ENCODE data around the gene LRP1-AS. TPM values are rescaled to one million over a fixed set of nuclear protein-coding genes. Genes with fewer than 3 reads are reported as not detected.

Gene LRP1-AS
- total RNA-seq, 2 experiments from 2014 or later: not detected

- Mint-ChIP-seq H3K4me3 (no peak overlapping the region), H3K4me1 (ENCODE audit: low read depth) (no peaks in the 10 kb centered on the region), H3K9me3 (no peaks in the 10 kb centered on the region), H3K36me3 (ENCODE audit: low read depth) (no peaks in the 10 kb centered on the region), H3K27me3 (no peaks in the 10 kb centered on the region), H3K27ac (no peak overlapping the region)
- POLR2A ChIA-PET: no interaction called here
- no peak for ATAC-seq
- CTCF ChIA-PET: interaction anchor here (2.7 to 12.3 kb wide), 3 partner anchors 18 to 67 kb away, joined by 13 to 116 read pairs (median 21); no protein-coding TSS in a partner anchor
- intact Hi-C loops (cut with micrococcal nuclease): no loop called here
- no peak for DNase-seq
- TF ChIP-seq CTCF (IDR thresholded peaks at IDR 0.05): no peak
Measured at GRCh38 chr12:57190821-57191220, 43.4 kb upstream of the LRP1-AS start.

- CTCF ChIA-PET: interaction anchor here (2.7 to 12.3 kb wide), 3 partner anchors 17 to 66 kb away, joined by 13 to 116 read pairs (median 21); no protein-coding TSS in a partner anchor
- Mint-ChIP-seq H3K27ac (no peak overlapping the region), H3K36me3 (ENCODE audit: low read depth) (no peaks in the 10 kb centered on the region), H3K9me3 (no peaks in the 10 kb centered on the region), H3K27me3 (no peaks in the 10 kb centered on the region), H3K4me1 (ENCODE audit: low read depth) (no peaks in the 10 kb centered on the region), H3K4me3 (no peak overlapping the region)
- DNase-seq (no peak), ATAC-seq (no peak)
- no peak for TF ChIP-seq CTCF (IDR thresholded peaks at IDR 0.05)
- POLR2A ChIA-PET: no interaction called here
- intact Hi-C loops (cut with micrococcal nuclease): no loop called here
Measured at GRCh38 chr12:57190037-57190436, 42.6 kb upstream of the LRP1-AS start.

- intact Hi-C loops (cut with micrococcal nuclease): no loop called here
- H3K27ac Mint-ChIP-seq: no peak overlapping the region
- POLR2A ChIA-PET: interaction anchor here (0.9 to 1.4 kb wide), 2 partner anchors 9 to 52 kb away, joined by 3 read pairs; no protein-coding TSS in a partner anchor
Measured at GRCh38 chr12:57188090-57188425, 40.6 kb upstream of the LRP1-AS start.

GRCh38 chr12:57187222-57188089 is 40.0 kb upstream of the LRP1-AS start:
- no peak overlapping the region for H3K27ac Mint-ChIP-seq
- H3K4me1 Mint-ChIP-seq (ENCODE audit: low read depth): no peaks in the 10 kb centered on the region

More at GRCh38 chr12:57188090-57188425, 40.6 kb upstream of the LRP1-AS start:
- Mint-ChIP-seq H3K4me3 (no peak overlapping the region), H3K4me1 (ENCODE audit: low read depth) (no peaks in the 10 kb centered on the region), H3K27me3 (no peaks in the 10 kb centered on the region), H3K9me3 (no peaks in the 10 kb centered on the region), H3K36me3 (ENCODE audit: low read depth) (no peaks in the 10 kb centered on the region)
- DNase-seq: no peak
- CTCF ChIA-PET: interaction anchor here (1.0 to 12.3 kb wide), 6 partner anchors 15 to 430 kb away, joined by 3 to 116 read pairs (median 16); no protein-coding TSS in a partner anchor
- ATAC-seq: no peak
- no peak for TF ChIP-seq CTCF (IDR thresholded peaks at IDR 0.05)

More at GRCh38 chr12:57187222-57188089, 40.0 kb upstream of the LRP1-AS start:
- H3K9me3 Mint-ChIP-seq: no peaks in the 10 kb centered on the region
- DNase-seq: no peak
- H3K27me3 Mint-ChIP-seq: no peaks in the 10 kb centered on the region
- intact Hi-C loops (cut with micrococcal nuclease): no loop called here
- POLR2A ChIA-PET: interaction anchor here (0.9 to 1.4 kb wide), 2 partner anchors 9 to 53 kb away, joined by 3 read pairs; no protein-coding TSS in a partner anchor
- TF ChIP-seq CTCF (IDR thresholded peaks at IDR 0.05): no peak
- no peak overlapping the region for H3K4me3 Mint-ChIP-seq
- no peak for ATAC-seq
- CTCF ChIA-PET: interaction anchor here (1.0 to 12.3 kb wide), 5 partner anchors 15 to 429 kb away, joined by 3 to 116 read pairs (median 17); no protein-coding TSS in a partner anchor
- no peaks in the 10 kb centered on the region for H3K36me3 Mint-ChIP-seq (ENCODE audit: low read depth)
